ENCODE results near the gene PDAP1.

GRCh38 chr7:99408379-99409191 lies at the start of gene PDAP1, which contains the start of gene BUD31:
- TF ChIP-seq POLR2AphosphoS5 (IDR thresholded peaks at IDR 0.05) (peak; percentile 98), CTCF (IDR thresholded peaks at IDR 0.05) (peak in 2 of 4 experiments; percentile 60 to 61), POLR2A (IDR thresholded peaks at IDR 0.05) (peak; percentile 81)

Measured in prostate gland (tissue), 2 donors.